CD8-positive, alpha-beta memory T cell (primary cell): ENCODE data around the gene DUSP16. TPM values are rescaled to one million over a fixed set of nuclear protein-coding genes. Genes with fewer than 3 reads are reported as not detected.

Source experiments
- CTCF ChIA-PET: fragments of 350-600 bp; sonication (Branson Sonifier 250); formaldehyde crosslinking; loops from one replicate; lab custom pipeline; 2021; ENCODE audit warnings: antibody characterized with exemption; lab: Charles Lee
- POLR2A ChIA-PET: fragments of 350-600 bp; sonication (Branson Sonifier 250); formaldehyde crosslinking; loops from one replicate; lab custom pipeline; 2021; ENCODE audit warnings: antibody characterized with exemption; lab: Charles Lee
- DNase-seq, 5 donors: peaks; one replicate each; pipeline versions ENCODE4 v3.0.0 to v3.0.0-alpha.2; 2020 to 2022; ENCODE audit warnings: mixed read lengths in 1 of 5
- H3K27ac ChIP-seq: one replicate; pipeline ENCODE4 v1.7.0; 2013; ENCODE audit warnings: low read depth, mild to moderate bottlenecking, low read length, moderate library complexity
- H3K27me3 ChIP-seq: 2 replicates; pipeline ENCODE4 v1.7.0; 2013; ENCODE audit warnings: low read length, mild to moderate bottlenecking; ENCODE audit not compliant: insufficient read depth, poor library complexity, severe bottlenecking
- H3K36me3 ChIP-seq: 2 replicates; pipeline ENCODE4 v1.7.0; 2013; ENCODE audit warnings: mild to moderate bottlenecking, low read length, moderate library complexity; ENCODE audit not compliant: insufficient read depth
- H3K4me1 ChIP-seq: 2 replicates; pipeline ENCODE4 v1.7.0; 2013; ENCODE audit warnings: mild to moderate bottlenecking, low read length, moderate library complexity; ENCODE audit not compliant: insufficient read depth
- H3K4me3 ChIP-seq: 2 replicates; pipeline ENCODE4 v1.7.0; 2013; ENCODE audit warnings: mild to moderate bottlenecking, low read length
- H3K9me3 ChIP-seq: 2 replicates; pipeline ENCODE4 v1.7.0; 2013; ENCODE audit warnings: mild to moderate bottlenecking, low read length
- H3K27ac Mint-ChIP-seq, 8 donors: one replicate each; pipeline ENCODE4 v1.8.0; 2020 to 2021; ENCODE audit warnings: mixed read lengths in 8 of 8, mild to moderate bottlenecking in 6 of 8, inconsistent platforms in 3 of 8, moderate library complexity in 3 of 8
- H3K27me3 Mint-ChIP-seq, 2 donors: one replicate each; pipeline ENCODE4 v1.8.0; 2020 to 2021; ENCODE audit warnings: mixed read lengths in 2 of 2, mild to moderate bottlenecking in 1 of 2, moderate library complexity in 1 of 2
- H3K36me3 Mint-ChIP-seq, 3 donors: one replicate each; pipeline ENCODE4 v1.8.0; 2020 to 2021; ENCODE audit warnings: mixed read lengths in 3 of 3, inconsistent platforms in 1 of 3, mild to moderate bottlenecking in 1 of 3
- H3K4me1 Mint-ChIP-seq, 3 donors: one replicate each; pipeline ENCODE4 v1.8.0; 2020 to 2021; ENCODE audit warnings: mixed read lengths in 3 of 3, inconsistent platforms in 1 of 3, mild to moderate bottlenecking in 1 of 3
- H3K4me3 Mint-ChIP-seq, 7 donors: one replicate each; pipeline ENCODE4 v1.8.0; 2020 to 2021; ENCODE audit warnings: mixed read lengths in 7 of 7, mild to moderate bottlenecking in 6 of 7, moderate library complexity in 4 of 7, inconsistent platforms in 2 of 7
- H3K9me3 Mint-ChIP-seq, 5 donors: one replicate each; pipeline ENCODE4 v1.8.0; 2020 to 2022; ENCODE audit warnings: mixed read lengths in 5 of 5, mild to moderate bottlenecking in 3 of 5, moderate library complexity in 2 of 5, inconsistent platforms in 1 of 5
- polyA plus RNA-seq: library from polyadenylated mRNA; unstranded; fragments of 300-500 nt; fragmentation: Illumina TruSeq; gene quantifications from one replicate; pipeline ENCODE4 v1.2.3, GENCODE V29; 2021
- total RNA-seq, 2 experiments: library from RNA; stranded (reverse); gene quantifications; one replicate each; pipeline ENCODE4 v1.2.3, GENCODE V29; 2021

Gene DUSP16
- total and polyA plus RNA-seq, 3 experiments from 2014 or later = 10.3 to 41.2 (median 37.5) TPM

GRCh38 chr12:12451098-12451497 lies 111.6 kb downstream of the DUSP16 start:
- peaks cover 16 to 33% (median 32%) of the 10 kb centered on the region in 3 donors for H3K4me1 Mint-ChIP-seq
- Histone ChIP-seq H3K4me1 (peaks cover 6% of the 10 kb centered on the region), H3K27ac (no peak overlapping the region), H3K9me3 (no peaks in the 10 kb centered on the region), H3K36me3 (no peaks in the 10 kb centered on the region), H3K27me3 (no peaks in the 10 kb centered on the region), H3K4me3 (no peak overlapping the region)
- ChIA-PET CTCF (no interaction called here), POLR2A (no interaction called here)
- DNase-seq = no peak
- H3K27me3 Mint-ChIP-seq = no peaks in the 10 kb centered on the region
- no peak overlapping the region for H3K4me3 Mint-ChIP-seq
- H3K27ac Mint-ChIP-seq = no peak overlapping the region
- H3K36me3 Mint-ChIP-seq = peaks cover 6 to 18% (median 8%) of the 10 kb centered on the region in 3 donors
- H3K9me3 Mint-ChIP-seq = no peaks in the 10 kb centered on the region

DNA sequence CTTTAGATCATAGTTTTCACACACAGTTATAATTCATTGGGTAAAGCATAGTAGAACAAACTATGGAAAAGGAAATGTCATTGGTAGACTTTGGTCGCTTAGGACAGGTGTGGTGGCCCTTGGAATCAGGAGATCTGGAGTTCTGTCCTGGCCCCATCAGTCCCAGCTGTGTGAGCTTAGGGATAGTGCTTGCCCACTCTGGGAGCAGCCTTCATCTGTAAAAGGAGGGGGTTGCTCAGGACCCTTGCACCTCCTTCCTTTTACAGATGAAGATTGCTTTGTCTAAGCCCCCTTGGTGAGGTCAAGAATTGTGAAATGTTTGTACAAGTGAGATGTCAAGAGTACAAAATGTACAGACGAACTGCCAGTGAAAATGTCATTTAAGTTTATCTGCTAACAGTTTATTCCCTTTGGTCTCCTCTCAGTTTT lies 112.6 kb downstream of the DUSP16 start:
- ChIA-PET POLR2A (no interaction called here), CTCF (no interaction called here)
- Histone ChIP-seq H3K36me3 (no peaks in the 10 kb centered on the region), H3K27ac (no peak overlapping the region), H3K4me1 (peaks cover 6% of the 10 kb centered on the region), H3K27me3 (no peaks in the 10 kb centered on the region), H3K4me3 (no peak overlapping the region), H3K9me3 (no peaks in the 10 kb centered on the region)
- Mint-ChIP-seq H3K36me3 (peaks cover 4 to 20% (median 5%) of the 10 kb centered on the region in 3 donors), H3K4me3 (no peak overlapping the region), H3K4me1 (peaks cover 22 to 32% (median 26%) of the 10 kb centered on the region in 3 donors), H3K27me3 (no peaks in the 10 kb centered on the region), H3K27ac (peak overlapping the region in 5 of 8 donors; percentile 17 to 58 (median 36)), H3K9me3 (no peaks in the 10 kb centered on the region)
- no peak for DNase-seq

GRCh38 chr12:12449533-12450025 lies 113.1 kb downstream of the DUSP16 start:
- CTCF ChIA-PET = interaction anchor here (1.5 kb wide), 1 partner anchor 16 kb away, joined by 4 read pairs; no protein-coding TSS in a partner anchor
- H3K27me3 Mint-ChIP-seq = no peaks in the 10 kb centered on the region
- H3K27ac Mint-ChIP-seq = peak overlapping the region in 4 of 8 donors; percentile 36 to 70 (median 56)

DNA sequence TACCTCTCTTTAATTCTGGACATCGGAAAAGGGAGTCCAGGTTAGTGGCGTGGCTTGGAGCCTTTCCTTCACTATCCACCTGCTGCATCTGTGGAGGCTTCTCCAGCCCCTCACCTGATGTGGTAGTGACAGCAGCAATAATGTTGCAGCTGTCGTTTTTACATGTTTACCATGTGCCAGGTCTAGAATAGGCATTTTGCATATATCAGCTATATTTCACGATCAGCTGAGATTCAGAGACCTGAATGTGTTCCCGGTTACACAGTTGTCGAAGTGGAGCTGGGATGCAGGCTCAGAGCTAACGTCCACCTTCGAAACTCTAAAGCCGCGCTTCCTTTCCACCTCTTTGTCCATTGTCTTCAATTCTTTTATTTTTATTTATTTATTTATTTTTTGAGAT lies 114.8 kb downstream of the DUSP16 start:
- H3K4me1 ChIP-seq = peaks cover 16% of the 10 kb centered on the region
- no peak overlapping the region for H3K4me3 ChIP-seq
- peaks cover 3 to 20% (median 4%) of the 10 kb centered on the region in 3 donors for H3K36me3 Mint-ChIP-seq
- peak overlapping the region in 4 of 8 donors; percentile 56 to 95 (median 74) for H3K27ac Mint-ChIP-seq
- H3K36me3 ChIP-seq = no peaks in the 10 kb centered on the region
- H3K27me3 ChIP-seq = no peaks in the 10 kb centered on the region
- ChIA-PET POLR2A (no interaction called here), CTCF (interaction anchor here (1.5 kb wide), 1 partner anchor 18 kb away, joined by 4 read pairs; no protein-coding TSS in a partner anchor)
- peaks cover 42 to 51% (median 46%) of the 10 kb centered on the region in 3 donors for H3K4me1 Mint-ChIP-seq
- H3K9me3 Mint-ChIP-seq = no peaks in the 10 kb centered on the region
- no peak overlapping the region for H3K4me3 Mint-ChIP-seq
- no peak for DNase-seq
- no peak overlapping the region for H3K27ac ChIP-seq
- H3K27me3 Mint-ChIP-seq = no peaks in the 10 kb centered on the region
- H3K9me3 ChIP-seq = no peaks in the 10 kb centered on the region

More at GRCh38 chr12:12449533-12450025, 113.1 kb downstream of the DUSP16 start:
- H3K4me3 ChIP-seq = no peak overlapping the region
- H3K4me1 Mint-ChIP-seq = peaks cover 25 to 33% (median 29%) of the 10 kb centered on the region in 3 donors
- no peaks in the 10 kb centered on the region for H3K9me3 ChIP-seq
- H3K36me3 Mint-ChIP-seq = peaks cover 4 to 20% (median 4%) of the 10 kb centered on the region in 3 donors
- H3K9me3 Mint-ChIP-seq = no peaks in the 10 kb centered on the region
- H3K27me3 ChIP-seq = no peaks in the 10 kb centered on the region
- H3K4me3 Mint-ChIP-seq = no peak overlapping the region
- POLR2A ChIA-PET = no interaction called here
- DNase-seq = no peak
- H3K27ac ChIP-seq = no peak overlapping the region
- no peaks in the 10 kb centered on the region for H3K36me3 ChIP-seq
- H3K4me1 ChIP-seq = peaks cover 6% of the 10 kb centered on the region

DNA sequence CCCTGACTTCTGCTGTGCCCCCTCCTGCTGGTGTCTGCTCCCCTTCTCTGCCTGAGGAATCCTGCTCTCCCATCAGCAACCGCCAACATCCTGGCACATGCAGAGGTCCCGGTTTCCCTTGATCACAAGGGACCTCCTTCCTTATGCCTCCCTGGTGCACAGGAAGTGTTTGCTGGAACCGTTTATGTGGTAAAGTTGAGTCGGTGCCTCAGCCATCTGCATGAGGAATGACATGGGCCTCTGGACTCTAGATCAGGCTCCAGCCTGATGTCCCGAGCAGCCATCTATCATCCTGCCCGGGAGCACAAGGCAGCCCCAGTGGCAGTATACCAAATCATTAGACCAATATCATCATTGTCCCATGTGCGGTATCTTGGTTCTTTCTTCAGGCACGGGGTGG lies 115.4 kb downstream of the DUSP16 start:
- H3K27ac Mint-ChIP-seq = peak overlapping the region in 7 of 8 donors; percentile 68 to 95 (median 80)
- POLR2A ChIA-PET = no interaction called here
- Histone ChIP-seq H3K27ac (no peak overlapping the region), H3K9me3 (no peaks in the 10 kb centered on the region), H3K4me1 (peaks cover 22% of the 10 kb centered on the region), H3K36me3 (no peaks in the 10 kb centered on the region), H3K27me3 (no peaks in the 10 kb centered on the region), H3K4me3 (no peak overlapping the region)
- peaks cover 2 to 19% (median 4%) of the 10 kb centered on the region in 3 donors for H3K36me3 Mint-ChIP-seq
- no peaks in the 10 kb centered on the region for H3K27me3 Mint-ChIP-seq
- CTCF ChIA-PET = no interaction called here
- no peak for DNase-seq
- H3K9me3 Mint-ChIP-seq = no peaks in the 10 kb centered on the region
- peaks cover 48 to 57% (median 52%) of the 10 kb centered on the region in 3 donors for H3K4me1 Mint-ChIP-seq
- H3K4me3 Mint-ChIP-seq = peak overlapping the region in 2 of 7 donors; percentile 15 to 56

DNA sequence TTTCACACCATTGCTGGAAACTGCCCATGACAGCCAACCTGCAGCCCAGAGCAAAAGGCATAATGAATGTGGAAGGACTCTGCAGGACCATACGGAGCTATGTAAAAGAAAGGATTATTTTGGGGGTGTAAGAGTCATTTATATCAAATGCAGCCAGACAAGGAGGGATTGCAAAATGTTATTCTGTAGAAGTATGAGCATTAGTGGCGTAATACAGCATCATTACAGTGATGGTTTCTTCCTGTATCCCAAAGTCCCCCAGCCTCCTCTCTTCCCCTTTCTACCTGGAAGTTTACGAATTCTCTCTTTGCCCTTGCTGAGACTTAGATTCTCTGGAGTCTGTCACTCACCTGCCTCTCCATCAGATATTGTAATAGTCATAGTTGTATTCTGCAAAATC lies 115.9 kb downstream of the DUSP16 start:
- peaks cover 53 to 61% (median 57%) of the 10 kb centered on the region in 3 donors for H3K4me1 Mint-ChIP-seq
- H3K9me3 Mint-ChIP-seq = no peaks in the 10 kb centered on the region
- Histone ChIP-seq H3K27me3 (no peaks in the 10 kb centered on the region), H3K4me1 (peaks cover 27% of the 10 kb centered on the region), H3K36me3 (no peaks in the 10 kb centered on the region), H3K4me3 (no peak overlapping the region), H3K9me3 (no peaks in the 10 kb centered on the region), H3K27ac (no peak overlapping the region)
- ChIA-PET CTCF (no interaction called here), POLR2A (no interaction called here)
- H3K27me3 Mint-ChIP-seq = no peaks in the 10 kb centered on the region
- H3K4me3 Mint-ChIP-seq = no peak overlapping the region
- peaks cover 2 to 19% (median 4%) of the 10 kb centered on the region in 3 donors for H3K36me3 Mint-ChIP-seq
- H3K27ac Mint-ChIP-seq = peak overlapping the region in 7 of 8 donors; percentile 34 to 95 (median 77)
- no peak for DNase-seq

- CTCF ChIA-PET = interaction anchor here (1.2 to 1.3 kb wide), 3 partner anchors 8 to 69 kb away, joined by 3 to 4 read pairs (median 3); no protein-coding TSS in a partner anchor
- no peaks in the 10 kb centered on the region for H3K36me3 ChIP-seq
- DNase-seq = no peak
- H3K4me3 ChIP-seq = no peak overlapping the region
- no peaks in the 10 kb centered on the region for H3K27me3 ChIP-seq
- Mint-ChIP-seq H3K4me1 (peaks cover 63 to 71% (median 66%) of the 10 kb centered on the region in 3 donors), H3K36me3 (peaks cover 2 to 16% (median 4%) of the 10 kb centered on the region in 3 donors), H3K27ac (peak overlapping the region in 7 of 8 donors; percentile 9 to 90 (median 58)), H3K4me3 (no peak overlapping the region), H3K9me3 (no peaks in the 10 kb centered on the region), H3K27me3 (no peaks in the 10 kb centered on the region)
- POLR2A ChIA-PET = interaction anchor here (0.6 to 0.9 kb wide), 3 partner anchors 16 to 21 kb away, joined by 3 to 6 read pairs (median 4); no protein-coding TSS in a partner anchor
- no peak overlapping the region for H3K27ac ChIP-seq
- peaks cover 36% of the 10 kb centered on the region for H3K4me1 ChIP-seq
- no peaks in the 10 kb centered on the region for H3K9me3 ChIP-seq
Measured at GRCh38 chr12:12445882-12446181, 116.8 kb downstream of the DUSP16 start.

DNA sequence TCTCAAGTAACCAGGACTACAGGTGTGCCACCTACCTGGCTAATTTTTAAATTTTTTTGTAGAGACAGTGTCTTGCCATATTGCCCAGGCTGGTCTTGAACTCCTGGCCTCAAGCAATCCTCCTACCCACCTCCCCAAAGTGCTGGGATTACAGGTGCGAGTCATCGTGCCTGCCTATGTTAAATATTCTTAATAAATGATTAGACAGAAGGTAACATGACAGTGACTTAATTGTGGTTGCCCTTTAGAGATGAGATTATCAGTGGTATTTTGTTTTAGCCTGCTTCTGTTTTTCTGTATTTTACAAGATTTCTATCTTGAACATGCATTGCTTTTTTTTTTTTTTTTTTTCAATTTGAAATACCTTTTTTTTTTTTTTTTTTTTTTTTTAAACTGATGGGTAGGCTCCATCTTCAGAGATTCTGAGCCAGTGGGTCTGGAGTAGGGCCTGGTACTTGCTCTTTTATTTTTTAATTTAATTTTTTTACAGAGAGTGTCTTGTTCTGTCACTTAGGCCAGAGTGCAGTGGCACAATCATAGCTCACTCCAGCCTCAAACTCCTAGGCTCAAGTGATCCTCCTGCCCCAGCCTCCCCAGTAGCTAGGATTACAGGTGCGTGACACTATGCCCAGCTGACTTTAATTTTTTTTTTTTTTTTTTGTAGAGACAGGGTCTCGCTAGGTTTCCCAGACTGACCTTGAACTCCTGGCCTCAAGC lies 117.3 kb downstream of the DUSP16 start:
- H3K27ac Mint-ChIP-seq = peak overlapping the region; percentile 61 to 100 (median 96)
- H3K36me3 Mint-ChIP-seq = peaks cover 4 to 16% (median 4%) of the 10 kb centered on the region in 3 donors
- no peaks in the 10 kb centered on the region for H3K9me3 ChIP-seq
- POLR2A ChIA-PET = interaction anchor here (0.6 to 1.0 kb wide), 7 partner anchors 11 to 263 kb away, joined by 3 to 6 read pairs (median 3); no protein-coding TSS in a partner anchor
- H3K4me3 Mint-ChIP-seq = no peak overlapping the region
- H3K27ac ChIP-seq = no peak overlapping the region
- no peaks in the 10 kb centered on the region for H3K27me3 Mint-ChIP-seq
- no peaks in the 10 kb centered on the region for H3K36me3 ChIP-seq
- H3K9me3 Mint-ChIP-seq = no peaks in the 10 kb centered on the region
- DNase-seq = no peak
- no peaks in the 10 kb centered on the region for H3K27me3 ChIP-seq
- H3K4me3 ChIP-seq = no peak overlapping the region
- peaks cover 42% of the 10 kb centered on the region for H3K4me1 ChIP-seq
- H3K4me1 Mint-ChIP-seq = peaks cover 68 to 76% (median 72%) of the 10 kb centered on the region in 3 donors
- CTCF ChIA-PET = interaction anchor here (0.8 to 1.5 kb wide), 5 partner anchors 8 to 69 kb away, joined by 3 to 4 read pairs (median 3); no protein-coding TSS in a partner anchor
